Lung (tissue), 13 donors: ENCODE measurements around the gene UBE2L6. TPM values are rescaled to one million over a fixed set of nuclear protein-coding genes. Genes with fewer than 3 reads are reported as not detected.
A peak's percentile ranks its signal among the peaks of the same experiment; 100 is the strongest.

ENCODE experiments used
- ATAC-seq: fragments of 200-7000 bp; cut with Tn5 transposase; one replicate; pipeline ENCODE4 v1.9.1; 2020; ENCODE audit warnings: moderate number of reproducible peaks; ENCODE audit not compliant: insufficient read depth, low FRiP score
- DNase-seq, 3 donors: peaks; one replicate each; pipeline ENCODE4 v3.0.0-alpha.2; 2013 to 2017
- H3K27ac ChIP-seq, 2 donors: one replicate each; pipeline ENCODE4 v1.5.1; 2013; ENCODE audit warnings: mild to moderate bottlenecking in 2 of 2, moderate library complexity in 2 of 2, control low read depth in 1 of 2, inconsistent platforms in 1 of 2, low read depth in 1 of 2, low read length in 1 of 2
- H3K27me3 ChIP-seq, 3 donors: one replicate each; pipeline ENCODE4 v1.5.1; 2013; ENCODE audit warnings: low read length in 2 of 3; ENCODE audit not compliant: control insufficient read depth in 3 of 3, insufficient read depth in 3 of 3
- H3K36me3 ChIP-seq, 4 donors: one replicate each; pipeline ENCODE4 v1.5.1; 2013; ENCODE audit warnings: low read length in 4 of 4, mild to moderate bottlenecking in 1 of 4, moderate library complexity in 1 of 4; ENCODE audit not compliant: control insufficient read depth in 4 of 4, insufficient read depth in 4 of 4
- H3K4me1 ChIP-seq, 5 donors: one replicate each; pipeline ENCODE4 v1.5.1; 2013; ENCODE audit warnings: low read length in 5 of 5, mild to moderate bottlenecking in 2 of 5, moderate library complexity in 1 of 5; ENCODE audit not compliant: control insufficient read depth in 5 of 5, insufficient read depth in 5 of 5
- H3K4me3 ChIP-seq: one replicate; pipeline ENCODE4 v1.5.1; 2013; ENCODE audit warnings: mild to moderate bottlenecking, control low read depth, moderate library complexity
- H3K9ac ChIP-seq, 2 donors: one replicate each; pipeline ENCODE4 v1.5.1; 2013; ENCODE audit warnings: low read length in 2 of 2, control low read depth in 1 of 2; ENCODE audit not compliant: insufficient read depth in 1 of 2
- H3K9me3 ChIP-seq, 4 donors: one replicate each; pipeline ENCODE4 v1.5.1; 2013; ENCODE audit warnings: low read length in 3 of 4, mild to moderate bottlenecking in 1 of 4, moderate library complexity in 1 of 4; ENCODE audit not compliant: control insufficient read depth in 4 of 4, insufficient read depth in 3 of 4
- WGBS, 2 donors: extraction: QIAGEN DNeasy Blood & Tissue Kit; methylation state at CpG; one replicate each; pipeline ENCODE4 v1.1.7; 2013; 5-methylcytosine and 5-hydroxymethylcytosine counted together
- polyA plus RNA-seq, 2 donors: library from polyadenylated mRNA; stranded (reverse); fragments of 200-250 nt; gene quantifications; one replicate each; pipeline ENCODE4 v1.2.1, GENCODE V29; 2013
- small RNA-seq: library from RNA; depleted of rRNA; stranded (forward); fragments of <200 nt; gene quantifications from one replicate; pipeline ENCODE3, GENCODE V24; 2014; ENCODE audit warnings: low replicate concordance
- total RNA-seq, 2 donors: library from RNA; depleted of rRNA in 1 of 2; stranded (reverse); fragments of >200 nt in 1 of 2; gene quantifications; one replicate each; pipeline ENCODE4 v1.2.1, GENCODE V29; 2014 to 2021
- TF ChIP-seq, protein P1 (sequence below): IDR thresholded peaks from 2 replicates; pipeline ENCODE4 v1.5.1; 2012; ENCODE audit warnings: mild to moderate bottlenecking; ENCODE audit errors: control extremely low read depth, extremely low read depth
- donor health status: control.
- donor health status: control.
- donor health status: Bipolar disorder and iron deficiency.
- donor health status: healthy.
- donor health status: DM: yes; HTN: yes; CAD: no.

UBE2L6 gene
- total and polyA plus RNA-seq, 4 donors = 38.9 to 129 (median 71.0) TPM

DNA sequence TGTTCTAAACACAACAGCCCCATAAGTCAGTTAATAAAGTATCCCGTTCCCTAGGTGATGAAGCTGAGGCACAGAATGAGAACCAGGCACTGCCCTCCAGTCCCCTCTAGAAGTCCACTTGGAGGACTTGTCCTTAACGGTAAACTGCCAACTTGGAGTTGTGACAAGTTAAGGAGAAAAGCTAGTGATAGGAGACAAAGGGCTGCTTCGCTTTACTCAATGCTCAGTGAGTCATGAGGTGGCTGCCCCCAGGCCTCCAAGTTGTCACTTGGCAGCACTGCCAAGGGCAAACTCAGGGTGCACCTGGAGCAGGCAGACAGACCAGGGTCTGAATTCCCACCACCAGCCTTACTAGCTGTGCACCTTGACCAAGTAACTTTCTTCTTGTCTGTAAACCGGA, 65.5 kb downstream of the UBE2L6 start:
- TF ChIP-seq, protein P1, sequence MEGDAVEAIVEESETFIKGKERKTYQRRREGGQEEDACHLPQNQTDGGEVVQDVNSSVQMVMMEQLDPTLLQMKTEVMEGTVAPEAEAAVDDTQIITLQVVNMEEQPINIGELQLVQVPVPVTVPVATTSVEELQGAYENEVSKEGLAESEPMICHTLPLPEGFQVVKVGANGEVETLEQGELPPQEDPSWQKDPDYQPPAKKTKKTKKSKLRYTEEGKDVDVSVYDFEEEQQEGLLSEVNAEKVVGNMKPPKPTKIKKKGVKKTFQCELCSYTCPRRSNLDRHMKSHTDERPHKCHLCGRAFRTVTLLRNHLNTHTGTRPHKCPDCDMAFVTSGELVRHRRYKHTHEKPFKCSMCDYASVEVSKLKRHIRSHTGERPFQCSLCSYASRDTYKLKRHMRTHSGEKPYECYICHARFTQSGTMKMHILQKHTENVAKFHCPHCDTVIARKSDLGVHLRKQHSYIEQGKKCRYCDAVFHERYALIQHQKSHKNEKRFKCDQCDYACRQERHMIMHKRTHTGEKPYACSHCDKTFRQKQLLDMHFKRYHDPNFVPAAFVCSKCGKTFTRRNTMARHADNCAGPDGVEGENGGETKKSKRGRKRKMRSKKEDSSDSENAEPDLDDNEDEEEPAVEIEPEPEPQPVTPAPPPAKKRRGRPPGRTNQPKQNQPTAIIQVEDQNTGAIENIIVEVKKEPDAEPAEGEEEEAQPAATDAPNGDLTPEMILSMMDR = no peak
- ATAC-seq (no peak), DNase-seq (no peak)
- Histone ChIP-seq H3K4me1 (peaks cover 4 to 22% (median 7%) of the 10 kb centered on the region in 5 donors), H3K27ac (peak overlapping the region in 1 of 2 donors; percentile 71), H3K27me3 (no peaks in the 10 kb centered on the region), H3K36me3 (peaks cover 0 to 5% (median 2%) of the 10 kb centered on the region in 4 donors), H3K4me3 (no peak overlapping the region), H3K9ac (no peak overlapping the region), H3K9me3 (no peaks in the 10 kb centered on the region)
- WGBS, 2 donors = 64 to 80% methylated on average over 4 of the region's 4 CpGs

Small RNA genes lying within 50 kb of the gene (small RNA-seq; reads per million reads assigned to genes)
- gene RN7SL605P = not detected

Other genes with a start within 250 kb of the UBE2L6 start
- 100 to 1,000 TPM; 107 to 220 TPM for gene TNKS1BP1, start 242.7 kb downstream of the UBE2L6 start, total RNA-seq
- 100 to 1,000 TPM in 1 of 2 donors, 10 to 100 TPM in 1; 87.0 to 171 TPM for gene TNKS1BP1, start 242.7 kb downstream of the UBE2L6 start, polyA plus RNA-seq
- 10 to 100 TPM; 54.7 to 76.9 TPM for gene SSRP1, start 231.8 kb downstream of the UBE2L6 start, total RNA-seq
- 10 to 100 TPM; 37.1 to 74.4 TPM for gene SSRP1, start 231.8 kb downstream of the UBE2L6 start, polyA plus RNA-seq
- under 1 TPM in 1 of 2 donors, not detected in 1; 0.11 TPM for gene P2RX3, start 229.3 kb downstream of the UBE2L6 start, total RNA-seq
- not detected for gene P2RX3, start 229.3 kb downstream of the UBE2L6 start, polyA plus RNA-seq
- 1 to 10 TPM in 1 of 2 donors, not detected in 1; 1.4 TPM for gene PRG3, start 186.5 kb downstream of the UBE2L6 start, total RNA-seq
- under 1 TPM in 1 of 2 donors, not detected in 1; 0.63 TPM for gene PRG3, start 186.5 kb downstream of the UBE2L6 start, polyA plus RNA-seq
- gene PRG2, start 177.0 kb downstream of the UBE2L6 start, total RNA-seq = under 1 TPM; 0.68 to 0.71 TPM
- gene PRG2, start 177.0 kb downstream of the UBE2L6 start, polyA plus RNA-seq = 1 to 10 TPM in 1 of 2 donors, under 1 TPM in 1; 0.94 to 5.3 TPM
- gene SLC43A3, start 140.6 kb downstream of the UBE2L6 start, total RNA-seq = 100 to 1,000 TPM in 1 of 2 donors, 10 to 100 TPM in 1; 23.3 to 148 TPM
- 100 to 1,000 TPM in 1 of 2 donors, 10 to 100 TPM in 1; 61.4 to 155 TPM for gene SLC43A3, start 140.6 kb downstream of the UBE2L6 start, polyA plus RNA-seq
- 1 to 10 TPM in 1 of 2 donors, under 1 TPM in 1; 0.31 to 4.8 TPM for gene RTN4RL2, start 107.1 kb downstream of the UBE2L6 start, total RNA-seq
- gene RTN4RL2, start 107.1 kb downstream of the UBE2L6 start, polyA plus RNA-seq = 1 to 10 TPM; 1.5 to 1.8 TPM
- gene SLC43A1, start 52.0 kb downstream of the UBE2L6 start, total RNA-seq = 10 to 100 TPM; 18.5 to 18.7 TPM
- 10 to 100 TPM; 10.3 to 14.8 TPM for gene SLC43A1, start 52.0 kb downstream of the UBE2L6 start, polyA plus RNA-seq
- gene TIMM10, start 36.9 kb downstream of the UBE2L6 start, total RNA-seq = 10 to 100 TPM; 10.4 to 46.5 TPM
- 10 to 100 TPM; 45.1 to 64.7 TPM for gene TIMM10, start 36.9 kb downstream of the UBE2L6 start, polyA plus RNA-seq
- gene SMTNL1, start 30.1 kb downstream of the UBE2L6 start, total RNA-seq = not detected
- gene SMTNL1, start 30.1 kb downstream of the UBE2L6 start, polyA plus RNA-seq = not detected
- 100 to 1,000 TPM; 102 to 407 TPM for gene SERPING1, start 30.0 kb upstream of the UBE2L6 start, total RNA-seq
- gene SERPING1, start 30.0 kb upstream of the UBE2L6 start, polyA plus RNA-seq = 100 to 1,000 TPM; 214 to 418 TPM
- gene YPEL4, start 82.2 kb upstream of the UBE2L6 start, total RNA-seq = 1 to 10 TPM; 1.3 to 1.5 TPM
- gene YPEL4, start 82.2 kb upstream of the UBE2L6 start, polyA plus RNA-seq = 1 to 10 TPM in 1 of 2 donors, under 1 TPM in 1; 0.71 to 3.1 TPM
- gene CLP1, start 90.1 kb upstream of the UBE2L6 start, total RNA-seq = 10 to 100 TPM in 1 of 2 donors, 1 to 10 TPM in 1; 6.5 to 12.4 TPM
- 10 to 100 TPM in 1 of 2 donors, 1 to 10 TPM in 1; 6.9 to 16.6 TPM for gene CLP1, start 90.1 kb upstream of the UBE2L6 start, polyA plus RNA-seq
- 10 to 100 TPM; 37.5 to 63.2 TPM for gene ZDHHC5, start 100.4 kb upstream of the UBE2L6 start, total RNA-seq
- 10 to 100 TPM; 28.7 to 48.4 TPM for gene ZDHHC5, start 100.4 kb upstream of the UBE2L6 start, polyA plus RNA-seq
- 10 to 100 TPM; 12.0 to 14.9 TPM for gene MED19, start 144.5 kb upstream of the UBE2L6 start, total RNA-seq
- gene MED19, start 144.5 kb upstream of the UBE2L6 start, polyA plus RNA-seq = 10 to 100 TPM in 1 of 2 donors, 1 to 10 TPM in 1; 8.7 to 15.1 TPM
- 10 to 100 TPM; 55.1 to 71.8 TPM for gene TMX2, start 144.9 kb upstream of the UBE2L6 start, total RNA-seq
- 10 to 100 TPM; 51.7 to 89.6 TPM for gene TMX2, start 144.9 kb upstream of the UBE2L6 start, polyA plus RNA-seq
- gene SELENOH, start 173.8 kb upstream of the UBE2L6 start, total RNA-seq = 100 to 1,000 TPM in 1 of 2 donors, 10 to 100 TPM in 1; 77.3 to 123 TPM
- gene SELENOH, start 173.8 kb upstream of the UBE2L6 start, polyA plus RNA-seq = 100 to 1,000 TPM; 155 TPM
- gene BTBD18, start 184.1 kb upstream of the UBE2L6 start, total RNA-seq = not detected
- gene BTBD18, start 184.1 kb upstream of the UBE2L6 start, polyA plus RNA-seq = not detected
- gene CTNND1, start 194.1 kb upstream of the UBE2L6 start, total RNA-seq = 100 to 1,000 TPM; 197 to 423 TPM
- 10 to 100 TPM; 36.5 to 59.9 TPM for gene CTNND1, start 194.1 kb upstream of the UBE2L6 start, polyA plus RNA-seq